GM23338 (cell line): Measurements from ENCODE around the gene IRF2BP1. TPM values are rescaled to one million over a fixed set of nuclear protein-coding genes. Genes with fewer than 3 reads are reported as not detected.

ENCODE experiments used
- ATAC-seq: fragments of 200-7000 bp; cut with Tn5 transposase; 3 replicates; pipeline ENCODE4 v1.9.1; 2020
- DNase-seq: peaks from one replicate; pipeline ENCODE4 v3.0.0-alpha.2; 2015; ENCODE audit warnings: low spot score
- H2AFZ ChIP-seq: fragments of 200-600 bp; sonication (generic); 2 replicates; pipeline ENCODE4 v1.8.0; 2016; ENCODE audit warnings: antibody characterized with exemption, mild to moderate bottlenecking, moderate library complexity
- H3F3A ChIP-seq: fragments of 200-600 bp; sonication (generic); replicated peaks from 2 replicates; pipeline ENCODE4 v1.8.0; 2017; ENCODE audit warnings: antibody characterized with exemption, mixed run types, low read depth
- H3K27ac ChIP-seq: fragments of 200-600 bp; sonication (generic); 2 replicates; pipeline ENCODE4 v1.6.1; 2016; ENCODE audit warnings: low read depth
- H3K27me3 ChIP-seq: fragments of 200-600 bp; sonication (generic); 2 replicates; pipeline ENCODE4 v1.8.0; 2016; ENCODE audit warnings: mild to moderate bottlenecking, mixed run types, moderate library complexity; ENCODE audit not compliant: insufficient read depth
- H3K36me3 ChIP-seq: fragments of 200-600 bp; sonication (generic); 2 replicates; pipeline ENCODE4 v1.8.0; 2016; ENCODE audit warnings: mild to moderate bottlenecking; ENCODE audit not compliant: insufficient read depth
- H3K4me1 ChIP-seq: fragments of 200-600 bp; sonication (generic); 2 replicates; pipeline ENCODE4 v1.8.0; 2016; ENCODE audit warnings: mild to moderate bottlenecking, moderate library complexity; ENCODE audit not compliant: insufficient read depth
- H3K4me2 ChIP-seq: fragments of 200-600 bp; sonication (generic); 2 replicates; pipeline ENCODE4 v1.7.1; 2017; ENCODE audit warnings: mixed run types
- H3K4me3 ChIP-seq: fragments of 200-600 bp; sonication (generic); 2 replicates; pipeline ENCODE4 v1.6.1; 2016; ENCODE audit warnings: mixed run types
- H3K79me2 ChIP-seq: fragments of 200-600 bp; sonication (generic); replicated peaks from 2 replicates; pipeline ENCODE4 v1.8.0; 2017; ENCODE audit warnings: mild to moderate bottlenecking; ENCODE audit not compliant: insufficient read depth
- H3K9me2 ChIP-seq: fragments of 200-600 bp; sonication (generic); 2 replicates; pipeline ENCODE4 v1.8.0; 2017; ENCODE audit not compliant: insufficient read depth
- H4K20me1 ChIP-seq: fragments of 200-600 bp; sonication (generic); replicated peaks from 2 replicates; pipeline ENCODE4 v1.8.0; 2017; ENCODE audit warnings: mild to moderate bottlenecking; ENCODE audit not compliant: insufficient read depth
- H3K27ac Mint-ChIP-seq: 2 replicates; pipeline ENCODE4 v1.8.0; 2020; ENCODE audit warnings: inconsistent platforms, mild to moderate bottlenecking, moderate library complexity, mixed read lengths
- H3K27me3 Mint-ChIP-seq: 3 replicates; pipeline ENCODE4 v1.8.0; 2022; ENCODE audit warnings: low read depth, mild to moderate bottlenecking, moderate library complexity, mixed read lengths, inconsistent platforms; ENCODE audit not compliant: insufficient read depth, poor library complexity
- H3K36me3 Mint-ChIP-seq: 3 replicates; pipeline ENCODE4 v1.8.0; 2021; ENCODE audit warnings: low read depth, mild to moderate bottlenecking, inconsistent platforms, moderate library complexity, mixed read lengths
- H3K4me1 Mint-ChIP-seq: 3 replicates; pipeline ENCODE4 v1.8.0; 2020; ENCODE audit warnings: mild to moderate bottlenecking, inconsistent platforms, mixed read lengths
- H3K4me3 Mint-ChIP-seq: 3 replicates; pipeline ENCODE4 v1.8.0; 2021; ENCODE audit warnings: moderate library complexity, mild to moderate bottlenecking, inconsistent platforms, mixed read lengths
- H3K9me3 Mint-ChIP-seq: 3 replicates; pipeline ENCODE4 v1.8.0; 2020; ENCODE audit warnings: moderate library complexity, mild to moderate bottlenecking, inconsistent platforms, mixed read lengths
- CREB1 ChIP-seq: fragments of 250-450 bp; sonication (Bioruptor Pico); IDR thresholded peaks from 2 replicates; pipeline ENCODE4 v1.5.0; 2020; ENCODE audit warnings: low read depth, mild to moderate bottlenecking, moderate library complexity
- CTCF ChIP-seq, 2 experiments: fragments of 200-600 bp in 1 of 2; sonication (generic) in 1 of 2; conservative IDR thresholded peaks; 2 replicates each; pipeline versions ENCODE4 v1.5.1 to v1.6.1; 2016 to 2017; ENCODE audit warnings: antibody characterized with exemption in 2 of 2, low read depth in 2 of 2, mild to moderate bottlenecking in 2 of 2, moderate library complexity in 1 of 2
- ZNF462 ChIP-seq: fragments of 250-450 bp; sonication (Bioruptor Pico); IDR thresholded peaks from 2 replicates; pipeline ENCODE4 v1.5.0; 2020; ENCODE audit warnings: mild to moderate bottlenecking, moderate library complexity
- polyA plus RNA-seq: library from polyadenylated mRNA; unstranded; fragments of >200 nt; fragmentation: Nextera tagmentation; extraction: Ambion mirVana; gene quantifications from 2 replicates; pipeline ENCODE4 v1.2.1, GENCODE V29; 2016
- total RNA-seq: library from RNA; depleted of rRNA; stranded (reverse); fragments of >200 nt; shearing (Covaris generic); gene quantifications from 2 replicates; pipeline ENCODE4 v1.2.3, GENCODE V29; 2014

Gene IRF2BP1
- total and polyA plus RNA-seq, 2 experiments from 2014 or later: 10.4 to 41.6 TPM

- peak within 1 kb of the TSS; percentile 81; the same call in 1 of the 2 replicates for H2AFZ ChIP-seq
- peak; percentile 98 for DNase-seq
- H3K4me3 Mint-ChIP-seq: no peak within 1 kb of the TSS; the same call in 2 of the 3 replicates
- no peaks in the 10 kb centered on the region; the same call in 2 of the 3 replicates for H3K4me1 Mint-ChIP-seq
- no peaks in the 10 kb centered on the region for H3K79me2 ChIP-seq
- H3F3A ChIP-seq: 0 out of 2 replicates have a peak, but pooled peaks cover 4% of the 10 kb centered on the region
- no peaks in the 10 kb centered on the region for H3K36me3 ChIP-seq
- TF ChIP-seq ZNF462 (no peak), CTCF (conservative IDR thresholded peaks at IDR 0.05; ENCODE audit: low read depth in 2 of 2) (peak; percentile 71 to 94), CREB1 (0 out of 2 replicates have a peak, but pooled peaks have one; percentile 12)
- H3K27ac ChIP-seq: no peak within 1 kb of the TSS
- H3K4me2 ChIP-seq: no peak within 1 kb of the TSS
- H3K4me1 ChIP-seq: no peaks in the 10 kb centered on the region
- no peaks in the 10 kb centered on the region for H4K20me1 ChIP-seq
- H3K36me3 Mint-ChIP-seq: no peaks in the 10 kb centered on the region; the same call in 2 of the 3 replicates
- no peaks in the 10 kb centered on the region for H3K27me3 ChIP-seq
- peak; percentile 98 for ATAC-seq
- no peaks in the 10 kb centered on the region for H3K9me2 ChIP-seq
- peaks cover 17% of the 10 kb centered on the region for H3K27me3 Mint-ChIP-seq
- no peaks in the 10 kb centered on the region; the same call in 2 of the 3 replicates for H3K9me3 Mint-ChIP-seq
- no peak within 1 kb of the TSS for H3K4me3 ChIP-seq
- H3K27ac Mint-ChIP-seq: no peak within 1 kb of the TSS
These were observed 28.2 kb upstream of the IRF2BP1 start, which contains the start of gene NANOS2 for GRCh38 chr19:45913874-45914830. Gene NANOS2 (minus strand): TSS chr19:45914778. CDS start chr19:45914693, 85 bp downstream.
